ENCODE data around the gene HDGF.

The HDGF gene

DNA sequence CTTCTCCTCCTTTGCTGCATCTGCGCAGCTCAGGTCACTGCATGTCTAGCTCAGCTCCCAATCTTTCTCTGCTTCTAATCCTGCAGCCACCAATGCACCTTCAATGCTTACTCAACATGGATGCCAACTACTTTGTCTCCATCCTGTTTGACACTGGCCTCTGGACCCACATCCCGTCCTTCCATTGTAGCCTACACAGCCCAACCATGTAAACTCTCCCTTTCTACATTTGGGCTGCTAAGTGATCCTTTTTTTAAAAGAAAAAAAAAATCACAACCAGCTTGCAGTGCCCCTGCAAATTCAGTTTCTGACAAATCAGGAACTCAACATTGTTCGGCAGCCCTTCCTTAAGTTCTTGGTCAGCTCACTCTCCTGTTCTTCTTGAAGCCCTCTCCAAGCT lies 36.6 kb downstream of the HDGF start:
- no peak for DNase-seq

DNA sequence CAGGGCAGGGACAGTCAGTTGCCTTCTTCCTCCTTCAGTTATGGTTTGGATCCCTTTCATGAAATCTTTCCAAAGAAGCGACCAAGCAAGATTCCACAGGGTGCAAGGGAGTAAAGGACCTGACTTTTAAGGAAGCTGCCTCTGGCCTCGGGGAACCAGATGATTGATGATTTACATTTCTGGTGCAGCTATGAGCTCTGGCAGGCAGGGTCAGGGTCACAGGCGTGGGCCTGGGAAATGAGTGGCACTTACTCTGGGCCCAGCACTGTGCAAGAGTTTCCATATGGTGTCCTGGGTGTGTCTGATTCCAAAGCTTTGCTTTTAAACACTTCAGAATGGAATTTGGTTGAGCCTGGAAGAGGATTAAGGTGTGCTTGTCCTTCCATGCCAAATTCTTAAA lies 38.8 kb downstream of the HDGF start:
- peak; percentile 70 for DNase-seq

DNA sequence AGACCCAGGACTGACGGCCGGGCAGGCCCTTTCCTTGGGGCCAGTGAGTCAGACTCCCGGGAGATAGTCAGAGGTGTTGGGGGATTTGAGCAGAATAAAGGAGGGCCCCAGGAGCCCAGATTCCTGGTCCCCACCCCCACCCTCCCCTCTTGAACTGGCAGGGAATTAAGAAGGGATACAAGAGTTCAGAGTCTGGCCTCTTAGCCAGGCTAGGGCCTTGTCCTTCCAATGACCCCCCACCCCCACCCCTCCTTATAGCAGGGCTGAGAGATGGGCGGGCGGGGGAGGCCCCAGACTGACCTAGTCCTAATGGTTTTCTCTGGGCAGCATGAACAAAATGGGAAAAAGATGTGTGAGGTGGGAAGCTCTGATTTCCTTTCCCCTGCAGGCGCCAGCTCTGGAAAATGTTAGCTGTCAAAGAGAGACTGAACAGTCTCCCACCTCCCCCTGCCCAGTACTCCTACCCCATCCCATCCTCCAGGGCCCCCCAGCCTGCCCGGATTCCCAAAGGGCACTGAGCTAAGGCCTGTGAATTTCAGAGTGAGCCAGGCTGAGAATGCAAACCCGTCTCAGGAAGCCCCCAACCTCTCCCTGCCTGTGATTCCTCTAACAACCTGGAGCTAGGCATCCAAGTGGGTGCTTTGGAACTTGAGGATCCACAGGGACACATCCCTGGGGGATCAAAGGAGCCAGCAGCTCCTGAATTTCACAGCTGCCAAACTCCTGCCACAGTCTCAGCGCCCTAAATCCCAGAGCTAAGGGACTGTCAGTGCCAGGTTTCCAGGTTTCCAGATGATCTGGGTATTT lies 40.3 kb downstream of the HDGF start:
- peak; percentile 52 for DNase-seq

DNA sequence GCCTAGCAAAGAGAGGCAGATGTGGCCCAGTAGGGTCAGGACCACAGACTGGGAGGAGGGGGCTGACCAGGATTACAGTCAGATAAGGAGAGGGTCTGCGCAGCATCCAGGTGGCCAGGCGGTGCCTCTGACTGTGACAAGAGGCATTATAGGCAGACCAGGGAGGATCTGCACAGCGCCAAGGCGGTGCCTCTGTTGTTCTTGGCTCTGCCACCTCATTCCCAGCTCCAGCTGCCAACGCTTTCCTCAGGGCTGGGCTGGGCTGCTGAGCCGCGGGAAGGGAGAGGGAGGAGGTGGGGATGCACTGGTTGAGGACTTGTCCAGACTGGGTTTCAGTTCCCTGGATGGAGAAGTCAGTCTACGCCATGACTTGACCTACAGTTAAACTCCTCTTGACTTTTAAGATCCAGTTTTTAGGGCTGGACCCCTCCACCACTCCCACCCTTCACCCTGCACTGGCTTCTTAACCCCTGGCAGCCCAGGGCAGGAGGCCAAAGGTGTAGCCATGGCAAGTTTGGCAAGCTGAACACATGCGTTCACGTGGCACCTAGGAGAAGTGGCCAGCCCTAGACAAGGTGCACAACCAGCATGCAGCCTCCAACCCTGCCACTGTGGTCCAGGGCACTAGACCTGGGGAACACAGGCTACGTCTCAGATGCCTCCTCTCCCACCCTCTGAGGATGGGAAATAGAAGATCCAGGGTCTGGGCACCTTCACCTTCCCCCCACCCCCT lies 41.6 kb downstream of the HDGF start:
- peak; percentile 78 for DNase-seq

DNA sequence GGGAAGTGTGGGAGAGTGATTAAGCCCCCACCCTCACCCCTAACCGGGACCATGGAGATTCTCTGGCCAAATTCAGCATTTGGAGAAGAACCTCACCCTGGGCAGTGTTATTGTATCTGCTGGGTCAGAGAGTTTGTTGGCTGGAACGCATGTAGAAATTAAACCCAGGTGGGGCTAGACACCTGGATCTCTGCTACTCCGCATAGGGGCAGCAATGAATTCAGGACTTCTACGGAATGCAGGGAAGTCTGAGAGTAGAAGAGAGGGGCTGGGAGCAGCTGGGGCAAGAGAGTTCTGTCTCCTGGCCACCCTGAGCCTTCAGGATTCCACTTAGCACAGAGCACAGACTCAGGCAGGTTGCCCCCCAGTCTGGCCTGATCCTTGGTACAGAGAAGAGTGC lies 42.4 kb downstream of the HDGF start:
- no peak for DNase-seq

DNA sequence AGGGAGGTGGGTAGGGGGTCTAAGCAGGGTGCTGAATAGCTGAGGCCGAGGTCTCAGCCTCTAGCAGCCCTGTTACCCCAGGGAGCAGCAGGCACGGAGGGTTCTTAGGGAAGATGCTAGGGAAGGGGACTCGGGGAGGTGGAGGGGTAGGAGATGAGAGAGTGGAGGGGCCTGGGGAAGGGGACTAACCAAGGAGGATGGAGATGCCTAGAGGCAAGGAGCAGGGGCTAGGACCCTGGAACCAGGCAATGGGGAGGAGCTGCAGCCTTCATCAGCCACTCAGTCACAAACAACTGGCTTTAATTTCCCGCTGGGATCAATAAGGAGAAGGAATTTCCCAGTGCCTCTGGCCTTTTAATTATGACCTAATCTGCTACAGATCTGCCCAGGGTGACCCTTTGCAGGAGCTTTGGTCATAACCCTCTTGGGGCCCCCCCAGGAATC lies 43.2 kb downstream of the HDGF start:
- no peak for DNase-seq

DNA sequence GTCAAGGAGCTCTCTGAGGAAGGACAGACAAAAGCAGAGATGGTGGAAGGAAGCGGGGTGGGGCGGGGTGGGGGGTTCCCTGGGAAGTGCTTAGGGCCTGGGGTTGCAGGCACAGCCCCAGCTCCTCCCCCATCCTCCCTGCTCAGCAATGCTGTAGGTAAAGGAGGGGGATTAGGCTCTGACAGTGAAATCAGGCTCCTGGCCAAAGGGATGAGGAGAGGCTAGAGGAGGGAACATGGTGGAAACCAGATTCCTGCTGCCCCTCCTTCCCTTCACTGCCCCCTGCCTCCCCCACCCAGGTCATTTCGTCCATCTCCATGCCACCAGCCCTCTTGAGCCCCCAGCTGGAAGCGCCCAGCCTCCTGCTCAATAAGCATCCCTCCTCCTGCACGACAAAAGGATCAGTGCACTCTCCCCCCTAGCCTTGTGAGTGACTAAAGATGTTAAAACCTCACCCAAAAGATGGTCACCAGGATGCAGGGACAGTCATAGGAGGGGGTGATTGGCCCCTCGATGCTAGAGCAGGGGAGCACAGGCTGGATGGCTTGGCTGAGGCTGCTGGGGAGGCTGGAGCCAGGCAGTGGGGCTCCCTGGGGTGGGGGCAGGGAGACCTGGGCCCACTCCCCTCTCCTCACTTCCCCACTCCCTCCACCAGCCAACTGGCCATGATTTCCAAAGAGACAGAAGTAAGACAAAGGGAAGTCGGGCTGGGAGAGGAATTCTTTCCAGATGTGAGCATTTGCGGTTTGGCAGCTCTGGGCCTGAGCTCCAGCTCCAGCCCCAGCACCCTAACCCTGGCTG lies 43.9 kb downstream of the HDGF start:
- DNase-seq: peak; percentile 63

DNA sequence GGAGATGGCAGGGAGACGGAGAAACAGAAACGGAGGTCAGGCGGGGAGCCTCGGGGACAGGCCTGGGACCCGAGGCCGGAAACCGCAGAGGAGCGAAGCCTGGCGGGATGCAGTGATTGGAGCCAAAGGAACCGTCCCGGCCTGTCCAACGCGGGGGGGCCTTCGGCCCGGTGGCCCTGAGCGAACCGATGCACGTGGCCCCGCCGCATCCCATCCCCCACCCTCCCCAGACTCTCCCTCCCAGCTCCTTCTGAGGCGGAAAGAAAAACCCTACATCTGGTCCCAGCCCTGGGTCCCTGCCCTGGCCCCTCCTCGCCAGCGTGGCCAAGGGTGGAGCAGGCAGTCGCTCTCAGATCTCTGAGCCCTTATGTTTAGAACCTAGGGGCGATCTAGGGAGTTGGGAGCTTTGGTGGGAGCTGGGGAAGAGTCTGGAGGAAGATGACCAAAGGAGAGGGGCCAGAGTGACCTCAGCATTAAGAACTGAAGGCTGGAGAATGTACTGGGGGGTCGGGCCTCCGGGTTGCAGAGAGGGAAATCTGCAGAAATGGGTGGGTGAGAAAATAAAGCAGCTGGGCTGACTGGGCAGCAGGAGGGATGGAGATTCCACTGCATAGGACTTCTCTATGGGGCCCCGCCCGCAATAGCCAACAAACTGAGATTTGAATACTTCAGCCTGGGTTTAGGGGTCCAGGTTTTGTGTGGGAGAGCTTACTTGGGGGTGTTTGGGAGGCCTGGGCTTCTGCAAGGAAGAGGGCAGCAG lies 44.6 kb downstream of the HDGF start:
- DNase-seq: no peak

DNA sequence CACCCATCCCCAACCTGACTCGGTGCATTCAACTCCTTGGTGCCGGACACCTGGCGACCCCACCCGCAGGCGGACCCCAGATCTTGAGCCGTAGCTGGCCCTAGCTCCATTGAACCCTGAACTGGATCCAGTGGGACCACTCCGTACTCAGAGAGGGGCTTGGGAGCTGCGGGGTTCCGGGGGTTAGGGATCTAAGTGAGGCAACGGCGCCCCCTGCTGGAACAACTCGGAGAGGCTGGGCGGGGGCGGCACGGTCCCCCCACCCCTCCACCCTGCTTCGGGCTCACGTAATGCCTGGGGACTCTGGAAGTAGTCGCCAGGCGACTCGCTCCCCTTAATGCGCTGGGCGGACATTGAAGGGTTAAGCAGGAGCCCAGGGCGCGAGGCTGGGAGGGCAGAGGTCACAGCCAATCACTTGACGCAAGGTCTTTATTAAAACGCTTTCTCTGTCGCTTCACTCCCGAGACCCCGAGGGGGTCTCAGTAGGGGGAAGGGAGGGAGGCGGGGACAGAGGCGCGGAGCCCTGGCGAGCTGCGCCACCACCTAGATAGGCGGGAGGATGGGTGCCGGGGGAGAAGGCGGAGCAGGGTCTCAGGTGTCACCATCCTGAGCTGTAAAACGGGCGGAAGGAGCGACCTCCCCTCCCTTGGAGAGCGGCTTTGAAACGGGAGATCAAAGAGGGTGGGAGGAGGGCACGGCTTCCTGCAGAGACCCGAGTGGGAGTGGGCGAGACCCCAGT lies 45.4 kb downstream of the HDGF start:
- DNase-seq: peak; percentile 57

DNA sequence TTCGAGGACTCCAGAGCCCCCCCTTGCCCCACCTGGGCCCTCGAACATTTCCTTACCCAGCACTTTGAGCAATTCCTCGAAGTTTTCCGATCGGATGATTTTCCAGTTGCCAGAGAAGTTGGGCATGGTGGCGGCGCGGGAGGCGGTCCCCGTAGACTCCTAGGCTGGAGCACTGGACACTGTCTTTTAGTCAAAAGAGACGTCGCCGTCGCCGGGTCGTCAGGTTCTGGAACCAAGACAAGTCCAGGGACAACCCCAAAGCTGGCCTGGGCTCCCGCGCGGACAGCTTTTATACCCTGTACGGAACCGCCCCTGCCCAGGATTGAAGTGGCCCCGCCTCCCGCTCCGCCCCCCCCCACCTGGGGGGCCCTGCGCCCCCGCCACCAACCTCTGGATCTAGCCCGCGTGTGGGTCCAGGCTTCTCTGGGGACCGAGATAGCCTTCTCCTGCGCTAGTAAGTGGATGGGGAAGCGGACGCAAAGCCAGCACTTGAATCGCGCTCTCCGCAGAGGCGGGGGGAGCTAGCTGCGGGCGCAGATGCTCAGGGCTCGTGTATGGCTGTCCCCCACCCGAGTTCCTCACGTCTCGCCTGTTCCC lies 46.1 kb downstream of the HDGF start, which contains the start of gene CRABP2:
TSS of gene CRABP2 (minus strand) at position 263 of the 597 bp plus-strand sequence. CDS start at position 126, 137 bp downstream.
- no peak for DNase-seq

DNA sequence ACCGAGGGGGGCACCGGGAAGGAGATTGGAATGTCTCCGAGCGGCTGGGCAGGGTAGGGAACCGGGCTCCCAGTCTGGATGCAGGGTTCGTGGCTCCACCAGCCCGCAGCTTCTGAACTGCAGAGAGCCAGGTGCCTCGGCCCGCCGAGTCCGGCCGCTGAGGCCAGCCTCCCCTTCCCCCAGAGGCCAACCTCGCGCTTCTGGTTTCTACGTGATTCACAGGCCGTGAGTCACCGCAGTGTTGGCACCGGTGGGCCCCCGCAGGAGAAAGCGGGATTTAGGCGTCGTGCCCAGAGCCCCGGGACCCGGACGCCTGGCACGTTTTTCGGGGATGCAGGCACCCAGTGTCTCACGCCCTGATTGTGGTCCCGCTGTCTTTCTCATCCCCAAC lies 46.5 kb downstream of the HDGF start:
- DNase-seq: peak; percentile 81

DNA sequence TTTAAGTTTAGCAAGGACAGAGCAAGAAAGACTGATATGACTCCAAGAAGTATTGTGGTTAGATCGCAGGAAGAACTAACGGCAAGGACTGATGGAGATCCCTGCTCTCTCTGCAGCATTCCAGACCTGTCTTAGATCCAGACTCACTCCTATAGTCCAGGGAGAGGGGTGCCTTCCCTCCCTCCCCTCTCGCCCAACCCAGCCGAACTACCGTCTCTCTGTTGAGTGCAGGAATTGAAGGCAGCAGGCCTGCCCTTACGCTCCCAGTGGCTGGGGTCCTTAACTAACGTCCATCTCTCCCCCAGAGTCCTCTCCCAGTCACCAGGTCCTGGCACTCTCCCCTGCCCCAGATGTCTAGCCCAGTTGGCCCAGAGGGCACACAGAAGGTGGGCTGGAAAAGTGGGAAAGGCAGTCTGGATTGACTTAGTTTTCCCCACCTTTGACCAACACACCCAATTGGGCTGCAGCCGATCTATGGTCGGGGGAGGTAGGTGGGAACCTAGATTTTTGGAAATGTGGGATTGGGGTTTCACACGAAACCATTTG lies 47.2 kb downstream of the HDGF start:
- DNase-seq: no peak

DNA sequence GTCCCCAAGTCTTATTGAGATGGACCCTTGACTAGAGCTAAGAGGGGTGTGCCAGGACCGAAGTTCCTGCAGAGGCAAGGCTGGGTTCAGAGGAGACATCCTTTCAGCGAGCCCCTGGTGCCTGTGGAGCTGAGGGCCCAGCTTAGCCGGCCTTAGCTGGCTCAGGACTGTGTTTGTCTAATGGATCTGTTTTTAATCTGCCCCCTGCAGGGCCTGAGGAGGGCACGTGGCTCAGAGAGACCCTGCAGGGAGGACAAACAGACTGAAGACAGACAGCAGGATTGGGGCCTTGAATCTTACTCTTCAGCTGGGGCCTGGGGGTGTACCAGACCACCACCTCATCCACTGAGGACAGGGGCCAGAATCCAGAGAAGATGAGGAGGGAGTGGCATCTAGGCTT lies 47.7 kb downstream of the HDGF start:
- no peak for DNase-seq

DNA sequence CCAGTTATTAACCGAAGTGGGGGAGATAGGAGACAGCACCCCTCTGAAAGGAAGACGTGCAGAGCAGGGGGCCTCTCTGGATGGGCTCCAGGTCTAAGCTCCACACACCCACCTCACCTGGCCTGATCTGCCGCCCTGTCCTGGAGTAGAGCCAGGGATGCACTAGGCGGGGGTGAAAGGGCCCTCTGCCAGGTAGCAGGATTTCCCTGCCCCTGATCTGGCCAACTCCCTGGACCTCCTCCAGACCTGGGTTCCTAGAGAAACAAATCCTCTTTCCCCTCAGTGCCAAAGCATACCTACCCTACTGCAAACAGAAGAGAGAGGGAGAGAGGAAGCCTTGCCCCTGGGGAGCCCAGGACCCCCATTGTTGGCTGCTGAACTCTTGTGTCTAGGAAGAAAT lies 48.1 kb downstream of the HDGF start:
- DNase-seq: no peak

DNA sequence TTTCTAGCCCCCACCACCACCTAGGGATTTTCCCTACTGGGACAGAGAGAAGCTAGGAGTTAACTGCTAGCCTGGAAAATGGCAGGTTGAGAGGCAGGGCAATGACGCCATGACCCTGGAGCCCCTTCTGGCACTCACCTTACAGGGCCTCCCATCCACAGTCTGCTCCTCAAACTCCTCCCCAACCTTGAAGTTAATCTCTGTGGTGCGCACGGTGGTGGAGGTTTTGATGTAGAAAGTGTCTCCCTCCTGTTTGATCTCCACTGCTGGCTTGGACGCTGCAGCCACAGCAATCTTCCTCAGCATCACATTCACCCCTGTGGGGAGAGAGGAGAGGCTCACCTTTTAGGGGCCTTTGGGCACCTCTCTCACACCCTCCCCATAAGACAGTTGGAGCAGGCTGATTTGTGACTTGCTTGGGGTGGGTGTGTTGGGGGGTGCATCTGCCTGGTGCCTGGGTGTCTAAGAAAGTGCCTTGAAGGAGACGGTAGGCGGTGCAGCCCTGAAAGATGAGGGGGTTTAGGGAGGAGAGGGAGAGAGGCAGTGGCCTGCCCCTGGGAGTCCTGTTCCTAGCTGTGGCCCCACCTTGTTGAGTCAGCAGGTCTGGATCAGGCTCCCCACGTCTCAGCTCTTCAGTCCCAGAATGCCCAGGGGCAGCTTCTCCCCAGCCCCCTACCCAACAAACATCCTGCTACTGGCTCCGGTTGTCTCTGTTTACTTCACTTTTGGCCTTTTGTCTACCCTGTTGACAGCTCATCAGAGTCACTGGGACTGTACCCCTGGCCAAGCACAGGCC lies 50.5 kb downstream of the HDGF start:
- no peak for DNase-seq

DNA sequence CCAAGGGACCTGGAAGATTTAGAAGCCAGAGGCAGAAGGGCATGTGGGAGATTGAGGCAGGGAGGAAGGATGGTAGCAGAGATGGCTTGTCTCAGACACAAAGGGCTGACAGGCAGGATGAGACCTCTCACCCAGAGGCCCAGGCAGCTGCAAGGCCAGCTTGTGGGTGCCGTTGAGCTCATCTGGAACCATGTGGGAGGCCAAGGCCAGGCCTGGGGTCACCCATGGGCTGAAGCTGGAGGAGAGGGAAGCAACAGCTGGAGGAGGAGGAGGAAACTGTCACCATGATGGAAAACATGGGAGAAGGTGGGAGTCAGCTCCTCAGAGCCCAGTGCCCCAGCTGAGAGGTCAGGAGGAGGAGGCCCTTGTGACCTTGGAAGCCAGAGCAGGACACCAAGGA lies 52.5 kb downstream of the HDGF start:
- DNase-seq: no peak

DNA sequence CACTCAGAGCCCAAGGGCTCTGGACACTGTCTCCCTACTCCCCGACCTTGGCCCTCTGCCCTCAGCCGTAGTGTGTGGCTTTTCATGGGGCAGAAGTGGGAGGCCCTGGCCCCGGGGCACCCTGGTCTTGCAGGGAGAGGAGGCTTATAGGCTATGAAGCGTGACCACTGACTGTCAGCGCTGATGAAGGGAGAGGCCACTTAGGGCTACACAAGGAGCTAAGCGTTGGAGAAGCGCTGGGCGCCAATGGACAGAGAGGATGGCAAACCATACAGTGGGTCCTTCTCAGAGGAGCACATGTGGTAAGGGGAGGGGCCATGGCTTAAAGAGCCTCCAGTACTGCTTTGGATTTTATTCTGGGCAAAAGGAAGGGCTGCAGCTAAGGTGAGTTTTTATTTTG lies 54.0 kb downstream of the HDGF start:
- no peak for DNase-seq

DNA sequence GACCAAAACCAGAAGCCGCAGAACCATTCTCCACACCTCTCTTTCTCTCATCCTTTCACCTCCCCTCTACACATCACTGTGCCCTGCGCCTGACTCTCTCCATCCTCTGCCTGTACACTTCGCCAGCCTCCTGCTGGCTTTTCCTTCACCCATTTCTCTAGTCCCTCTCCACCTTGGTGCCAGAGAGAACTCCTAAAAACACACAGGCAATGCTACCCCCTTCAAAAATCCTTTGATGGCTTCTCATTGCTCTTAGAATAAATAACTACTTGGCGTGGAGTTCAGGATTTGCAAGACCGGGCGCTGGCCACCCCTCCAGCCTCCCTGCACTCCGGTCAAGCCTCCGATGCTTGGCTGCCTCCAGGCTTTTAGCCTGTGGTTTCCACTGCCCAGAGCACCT lies 54.7 kb downstream of the HDGF start:
- DNase-seq: no peak

DNA sequence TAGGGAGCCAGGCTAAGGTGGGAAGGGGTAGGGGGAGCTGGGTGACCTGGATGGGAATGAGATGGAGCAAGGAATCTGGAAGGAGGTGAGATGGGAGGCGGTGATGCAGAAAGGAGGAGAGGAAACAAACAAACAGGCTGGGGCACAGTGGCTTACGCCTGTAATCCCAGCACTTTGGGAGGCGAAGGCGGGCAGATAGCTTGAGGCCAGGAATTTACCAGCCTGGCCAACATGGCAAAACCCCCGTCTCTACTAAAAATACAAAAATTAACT lies 56.8 kb downstream of the HDGF start:
- DNase-seq: no peak

DNA sequence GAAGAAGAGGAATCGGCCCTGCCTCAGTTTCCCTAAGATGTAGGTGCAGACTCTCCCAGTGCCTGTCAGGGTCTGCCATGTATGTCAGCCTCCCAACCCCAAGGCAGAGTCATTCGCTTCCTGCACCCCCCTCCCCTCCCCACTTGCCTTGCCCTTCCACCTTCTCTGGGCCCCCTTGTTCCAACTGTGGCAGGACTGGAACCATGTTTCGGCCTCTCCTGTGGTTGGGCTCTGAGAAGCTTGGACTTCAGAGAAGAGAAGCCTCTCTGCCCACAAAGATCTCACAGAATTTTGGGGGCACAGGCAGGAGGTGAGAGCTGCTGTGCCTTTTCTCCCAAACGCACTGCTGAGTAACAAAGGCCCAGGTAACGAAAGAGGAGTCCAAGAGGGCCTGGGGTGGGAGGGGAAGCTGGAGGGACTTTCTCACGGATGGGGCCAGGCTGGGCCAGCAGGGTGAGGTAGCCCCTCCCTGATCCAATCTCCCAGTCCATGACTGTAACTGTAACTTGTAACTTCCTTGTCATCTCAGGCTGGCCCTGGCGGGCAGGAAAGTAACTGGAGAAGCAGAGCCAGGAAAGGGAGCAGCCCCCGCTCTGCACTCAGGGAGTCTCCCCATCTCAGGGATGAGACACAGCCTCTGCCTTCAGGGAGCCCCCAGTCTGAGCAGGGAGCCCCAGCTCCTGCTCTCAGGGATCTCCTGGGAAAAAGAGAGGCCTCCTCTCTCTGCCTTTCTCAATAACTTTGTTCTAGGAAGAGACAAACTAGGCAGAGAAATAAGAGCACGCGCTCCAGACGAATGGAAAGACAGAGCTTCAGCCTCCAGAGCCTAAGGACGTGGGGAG lies 57.4 kb downstream of the HDGF start:
- no peak for DNase-seq
